Panc1 (cell line): ENCODE data around the gene TMC5.
"Not testable (repeated sequence)": the region's sequence is repeated elsewhere in the genome, so short reads cannot be mapped to it uniquely, and the experiment has no call there.

ENCODE experiments used
- CTCF ChIP-seq: fragments of 450-650 bp; IDR thresholded peaks from 2 replicates; pipeline ENCODE4 v1.5.1; 2017; ENCODE audit warnings: mild to moderate bottlenecking
- REST ChIP-seq, 2 experiments: IDR thresholded peaks; 2 replicates each; pipeline ENCODE4 v1.6.1; 2011 to 2012; ENCODE audit warnings: low read depth in 2 of 2, control low read depth in 1 of 2, low read length in 1 of 2, mild to moderate bottlenecking in 1 of 2, moderate library complexity in 1 of 2; ENCODE audit not compliant: insufficient read depth in 1 of 2

- not testable (repeated sequence) for TF ChIP-seq CTCF; REST (IDR thresholded peaks at IDR 0.05; ENCODE audit: insufficient read depth in 1 of 2, low read depth in 2 of 2, low read length in 1 of 2)
Measured at GRCh38 chr16:19395646-19396267, 21.9 kb upstream of the TMC5 start.
